ENCODE results near the gene IL11RA.

IL11RA gene

DNA sequence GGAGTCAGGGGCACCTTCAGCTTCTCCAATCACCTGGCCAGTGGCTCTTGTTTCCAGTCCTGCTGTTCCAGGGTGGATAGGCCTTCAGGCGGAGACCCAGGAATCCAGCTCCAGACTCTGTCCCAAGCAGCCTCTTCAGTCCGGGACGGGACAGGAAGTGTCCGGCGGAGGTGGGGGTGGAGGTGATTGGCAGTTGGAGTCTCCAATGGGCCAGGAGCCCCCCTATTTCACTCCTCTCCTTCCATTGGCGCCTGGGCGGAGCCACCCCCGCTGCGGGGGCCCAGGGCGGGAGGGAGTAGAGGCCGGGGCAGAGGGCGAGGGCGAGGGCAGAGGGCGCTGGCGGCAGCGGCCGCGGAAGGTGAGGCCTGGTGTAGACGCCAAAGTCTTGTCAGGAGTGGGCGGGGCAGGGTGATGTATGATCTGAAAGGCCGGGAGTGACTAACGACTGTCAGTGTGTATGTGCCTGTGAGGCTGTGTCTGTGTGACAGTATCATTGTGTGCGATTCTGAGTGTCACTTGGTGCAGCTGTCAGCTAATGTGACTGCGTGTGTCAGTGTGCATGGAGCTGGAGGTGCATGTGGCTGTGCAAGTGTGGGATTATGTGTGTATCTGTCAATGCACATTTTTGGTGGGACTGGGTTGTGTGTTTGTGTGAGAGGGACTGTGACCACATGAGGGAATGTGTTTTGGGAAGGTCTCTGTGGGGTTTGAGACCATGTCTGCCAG, at the start of gene IL11RA:
Gene IL11RA, plus strand, starts transcription at position 310 of the 726 bp plus-strand sequence. CDS start 3,033 bp downstream, outside the sequence.
- Histone ChIP-seq H3K4me3 (peak within 1 kb of the TSS; percentile 6 to 39 (median 22)), H3K27ac (peak within 1 kb of the TSS in 19 of 21 experiments; percentile 29 to 89 (median 74))

GRCh38 chr9:34603610-34604231, 48.3 kb upstream of the IL11RA start:
- no peak overlapping the region for H3K4me3 ChIP-seq
- no peak overlapping the region for H3K27ac ChIP-seq

DNA sequence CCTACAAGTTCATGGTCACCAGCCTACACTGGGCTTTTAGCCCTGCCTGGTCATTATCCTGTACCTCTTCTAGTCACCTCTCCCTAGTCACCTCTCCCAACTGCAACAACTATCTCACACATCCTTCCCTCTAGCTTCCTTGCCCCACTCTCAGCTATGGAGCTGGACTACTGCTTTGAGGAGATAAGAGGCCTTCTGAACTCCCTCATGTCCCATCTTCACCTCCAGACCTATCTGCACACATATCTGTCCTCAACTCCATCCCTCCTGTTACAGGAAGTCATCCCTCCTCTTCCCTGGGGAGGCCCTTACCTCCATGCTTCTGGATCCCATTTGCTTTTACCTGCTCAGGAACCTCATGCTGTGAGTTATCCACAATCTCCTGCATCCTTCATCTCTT, 45.8 kb upstream of the IL11RA start:
- no peak overlapping the region for H3K27ac ChIP-seq

GRCh38 chr9:34606905-34607304, 45.1 kb upstream of the IL11RA start:
- no peak overlapping the region for H3K4me3 ChIP-seq
- H3K27ac ChIP-seq: no peak overlapping the region

More for the DNA sequence above, 45.8 kb upstream of the IL11RA start:
- no peak overlapping the region for H3K4me3 ChIP-seq

- H3K27ac ChIP-seq: no peak overlapping the region
- no peak overlapping the region for H3K4me3 ChIP-seq
These were observed 44.7 kb upstream of the IL11RA start for GRCh38 chr9:34607331-34607730.

GRCh38 chr9:34610434-34611206, 41.4 kb upstream of the IL11RA start:
- Histone ChIP-seq H3K4me3 (peak overlapping the region in 5 of 7 experiments; percentile 50 to 77 (median 60)), H3K27ac (peak overlapping the region in 3 of 21 experiments; percentile 9 to 91 (median 81))

DNA sequence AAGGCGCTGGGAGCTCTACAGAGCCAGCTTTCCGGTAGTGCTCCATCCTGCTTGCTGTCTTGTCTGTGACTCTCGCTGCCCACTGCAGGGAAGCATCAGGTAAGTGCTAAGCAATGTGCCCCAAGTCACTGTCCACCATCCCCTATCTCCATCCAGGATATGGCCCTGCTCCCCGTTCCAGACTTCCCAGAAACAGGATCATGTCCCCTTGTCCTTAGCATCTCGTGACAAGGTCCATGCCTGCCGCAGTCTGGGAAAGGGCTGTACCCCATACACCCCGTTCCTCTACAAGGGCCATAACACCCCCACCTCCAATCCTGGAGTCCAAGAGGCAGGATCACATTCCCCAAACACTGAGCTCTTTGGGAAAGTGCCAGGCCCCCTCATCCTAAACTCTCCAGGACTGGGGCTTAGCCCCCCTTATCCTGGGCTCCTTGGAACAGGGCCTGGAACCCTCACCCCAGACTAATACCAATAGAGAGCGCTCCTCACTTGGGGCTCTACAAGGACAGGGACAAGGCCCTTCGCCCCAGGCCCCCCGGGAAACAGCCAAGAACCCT, 40.7 kb upstream of the IL11RA start:
- H3K27ac ChIP-seq: peak overlapping the region; percentile 45 to 97 (median 87)
- peak overlapping the region; percentile 50 to 77 (median 60) for H3K4me3 ChIP-seq

DNA sequence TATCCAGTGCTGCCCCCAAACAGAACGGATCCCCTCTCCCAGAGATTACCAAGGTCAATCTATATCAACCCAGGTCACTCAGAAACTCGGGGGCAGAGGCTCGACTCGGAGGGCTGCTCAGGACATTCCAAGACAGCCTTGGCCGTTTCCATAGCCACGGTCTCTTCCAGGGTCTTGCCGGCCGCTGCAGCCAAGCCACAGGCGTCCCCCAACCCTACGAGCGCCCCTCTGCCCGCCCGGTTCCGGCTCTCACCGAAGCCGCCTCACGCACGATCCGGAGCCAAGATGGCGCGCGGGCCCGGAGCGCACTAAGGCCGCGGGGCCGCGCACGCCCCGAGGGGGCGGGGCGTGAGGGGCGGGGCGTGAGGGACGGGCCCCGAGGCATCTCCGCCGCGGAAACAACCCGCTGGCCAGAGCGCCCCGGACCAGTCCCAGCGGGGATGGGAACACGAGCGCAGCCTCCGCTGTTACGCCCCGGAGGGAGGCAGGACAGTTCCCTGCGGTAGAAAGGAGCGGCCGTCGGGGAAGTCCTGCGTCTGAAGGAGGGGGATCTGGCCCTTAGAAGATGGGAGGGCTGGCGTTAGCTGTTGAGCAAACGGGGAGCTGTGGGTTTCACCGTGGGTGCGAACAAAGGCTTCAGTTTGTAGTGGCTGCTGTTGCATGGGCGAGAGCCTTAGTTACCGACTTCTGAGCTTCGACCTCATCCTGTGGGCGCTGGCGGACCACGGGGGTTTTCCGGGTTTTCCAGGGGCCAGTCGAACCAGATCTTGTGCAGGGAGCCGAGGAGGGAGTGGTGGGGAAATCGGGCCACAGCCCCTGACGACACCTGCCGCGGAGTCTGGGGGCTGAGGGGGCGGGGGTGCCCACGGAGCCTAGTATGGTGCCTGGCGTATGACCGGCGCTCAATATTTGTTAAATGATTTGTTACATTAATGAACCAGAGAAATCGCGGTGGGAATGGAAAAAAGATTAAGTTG, 39.9 kb upstream of the IL11RA start, which contains the start of gene RPP25L:
Gene RPP25L, minus strand, starts transcription at position 287 of the 977 bp plus-strand sequence. CDS start 801 bp downstream, outside the sequence.
- peak within 1 kb of the TSS; percentile 50 to 77 (median 60) for H3K4me3 ChIP-seq
- H3K27ac ChIP-seq: peak within 1 kb of the TSS; percentile 45 to 97 (median 87)

DNA sequence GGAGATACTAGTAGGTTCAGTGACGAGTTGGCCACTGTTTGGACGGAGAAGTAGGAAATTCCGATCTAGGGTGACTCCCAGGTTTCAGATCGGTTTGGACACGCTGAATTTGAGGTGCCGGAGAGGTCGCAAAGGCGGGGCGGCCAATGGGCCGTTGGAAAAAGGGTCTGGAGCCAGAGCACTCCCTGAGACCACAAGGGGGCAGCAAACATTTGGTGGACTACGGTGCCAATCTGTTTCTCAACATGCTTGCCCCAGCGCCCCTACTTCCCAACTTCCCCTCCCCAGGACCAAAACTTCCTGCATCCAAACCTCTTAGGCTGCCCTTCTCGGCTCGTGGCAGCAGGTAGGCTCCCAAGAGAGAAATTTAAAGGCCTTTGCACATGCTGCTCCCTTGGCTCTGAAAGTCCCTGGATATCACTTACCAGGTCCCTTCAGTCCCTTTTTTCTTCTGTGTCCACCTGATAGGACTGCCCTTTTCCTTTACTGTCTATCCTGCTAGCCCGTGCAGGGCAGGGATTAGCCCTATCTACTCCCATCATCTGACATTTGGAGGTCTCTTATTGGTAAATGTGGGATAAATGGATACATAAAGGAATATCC, 39.1 kb upstream of the IL11RA start:
- peak overlapping the region in 17 of 21 experiments; percentile 81 to 97 (median 89) for H3K27ac ChIP-seq
- peak overlapping the region; percentile 50 to 77 (median 60) for H3K4me3 ChIP-seq

GRCh38 chr9:34615132-34615531, 36.9 kb upstream of the IL11RA start:
- Histone ChIP-seq H3K27ac (no peak overlapping the region), H3K4me3 (no peak overlapping the region)

GRCh38 chr9:34620061-34620994, 31.7 kb upstream of the IL11RA start, which contains the start of gene DCTN3:
TSS of gene DCTN3 (minus strand) at chr9:34620495. CDS start at chr9:34620464, 31 bp downstream.
- H3K4me3 ChIP-seq: peak within 1 kb of the TSS; percentile 59 to 93 (median 68)
- peak within 1 kb of the TSS; percentile 28 to 86 (median 76) for H3K27ac ChIP-seq

GRCh38 chr9:34623374-34624235, 28.4 kb upstream of the IL11RA start:
- Histone ChIP-seq H3K4me3 (no peak overlapping the region), H3K27ac (no peak overlapping the region)

DNA sequence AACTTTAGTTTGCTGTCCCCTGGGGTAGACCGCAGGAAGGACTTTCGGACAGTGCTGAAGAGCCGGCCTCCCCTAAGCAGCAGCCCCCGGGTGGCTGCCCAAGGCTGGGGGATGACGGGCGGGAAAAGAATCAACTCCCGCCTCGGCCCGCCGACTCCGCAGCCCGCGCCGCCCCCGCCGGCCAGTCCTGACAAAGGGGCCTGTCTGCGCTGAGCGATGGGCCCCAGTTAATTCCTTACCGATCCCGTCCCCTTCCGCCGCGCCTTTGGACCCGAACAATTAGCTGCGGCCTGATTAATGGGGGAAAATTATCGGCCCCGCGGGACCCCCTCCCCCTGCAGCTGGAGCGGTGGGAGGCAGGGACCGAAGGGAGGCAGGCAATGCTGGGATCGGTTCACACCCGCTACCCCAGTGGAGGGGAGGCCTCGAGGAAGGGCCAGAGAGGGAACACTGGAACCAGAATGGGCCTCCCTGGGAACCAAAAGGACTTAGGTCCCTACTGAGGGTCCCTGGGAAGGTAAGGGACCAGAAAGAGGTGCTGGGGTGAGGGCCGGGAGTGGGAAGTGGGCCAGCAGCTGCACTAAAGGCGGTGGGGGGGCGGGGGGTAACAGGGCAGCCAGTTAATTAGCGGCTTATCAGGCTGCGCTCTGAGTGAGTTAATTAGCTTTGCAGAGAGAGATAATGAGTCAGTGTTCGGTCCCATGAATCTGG, 27.4 kb upstream of the IL11RA start:
- H3K27ac ChIP-seq: no peak overlapping the region
- no peak overlapping the region for H3K4me3 ChIP-seq

DNA sequence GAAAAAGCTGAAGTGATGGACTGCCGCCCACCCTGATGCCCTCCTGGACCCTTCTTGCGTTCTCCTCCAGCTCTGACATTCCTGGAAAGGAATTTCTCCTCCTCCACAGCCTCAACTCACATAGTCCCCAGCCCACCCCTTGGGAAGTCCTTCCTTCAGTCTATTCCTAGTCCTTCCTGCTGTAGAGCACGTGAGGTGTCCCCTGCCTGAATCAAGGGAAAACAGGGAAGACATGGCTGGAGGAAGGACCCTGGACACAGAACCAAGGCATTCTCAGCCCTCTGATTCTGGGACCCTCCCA, 26.8 kb upstream of the IL11RA start:
- H3K27ac ChIP-seq: no peak overlapping the region
- H3K4me3 ChIP-seq: no peak overlapping the region

GRCh38 chr9:34627716-34628655, 24.0 kb upstream of the IL11RA start:
- H3K27ac ChIP-seq: no peak overlapping the region
- H3K4me3 ChIP-seq: peak overlapping the region in 1 of 7 experiments; percentile 42
